HFF-Myc (cell line): ENCODE measurements around the gene KIRREL3.
"Not testable (repeated sequence)": the region's sequence is repeated elsewhere in the genome, so short reads cannot be mapped to it uniquely, and the experiment has no call there.

ENCODE experiments used
- DNase-seq: peaks from one replicate; pipeline ENCODE4 v3.0.0-alpha.2; 2011; ENCODE audit warnings: low read depth; ENCODE audit errors: extremely low read depth
- H3K4me3 ChIP-seq: replicated peaks from 2 replicates; pipeline ENCODE4 v1.5.1; 2011; ENCODE audit warnings: low read depth, mild to moderate bottlenecking, control low read depth, low read length
- TF ChIP-seq, protein P1 (sequence below): IDR thresholded peaks from 2 replicates; pipeline ENCODE4 v1.5.1; 2012; ENCODE audit warnings: mild to moderate bottlenecking, low read depth, low read length, control low read depth; ENCODE audit errors: missing control alignments

Gene KIRREL3

GRCh38 chr11:126384449-126385070, 616.0 kb downstream of the KIRREL3 start:
- TF ChIP-seq, protein P1, sequence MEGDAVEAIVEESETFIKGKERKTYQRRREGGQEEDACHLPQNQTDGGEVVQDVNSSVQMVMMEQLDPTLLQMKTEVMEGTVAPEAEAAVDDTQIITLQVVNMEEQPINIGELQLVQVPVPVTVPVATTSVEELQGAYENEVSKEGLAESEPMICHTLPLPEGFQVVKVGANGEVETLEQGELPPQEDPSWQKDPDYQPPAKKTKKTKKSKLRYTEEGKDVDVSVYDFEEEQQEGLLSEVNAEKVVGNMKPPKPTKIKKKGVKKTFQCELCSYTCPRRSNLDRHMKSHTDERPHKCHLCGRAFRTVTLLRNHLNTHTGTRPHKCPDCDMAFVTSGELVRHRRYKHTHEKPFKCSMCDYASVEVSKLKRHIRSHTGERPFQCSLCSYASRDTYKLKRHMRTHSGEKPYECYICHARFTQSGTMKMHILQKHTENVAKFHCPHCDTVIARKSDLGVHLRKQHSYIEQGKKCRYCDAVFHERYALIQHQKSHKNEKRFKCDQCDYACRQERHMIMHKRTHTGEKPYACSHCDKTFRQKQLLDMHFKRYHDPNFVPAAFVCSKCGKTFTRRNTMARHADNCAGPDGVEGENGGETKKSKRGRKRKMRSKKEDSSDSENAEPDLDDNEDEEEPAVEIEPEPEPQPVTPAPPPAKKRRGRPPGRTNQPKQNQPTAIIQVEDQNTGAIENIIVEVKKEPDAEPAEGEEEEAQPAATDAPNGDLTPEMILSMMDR, result no peak
- DNase-seq, result no peak
- no peak overlapping the region for H3K4me3 ChIP-seq

DNA sequence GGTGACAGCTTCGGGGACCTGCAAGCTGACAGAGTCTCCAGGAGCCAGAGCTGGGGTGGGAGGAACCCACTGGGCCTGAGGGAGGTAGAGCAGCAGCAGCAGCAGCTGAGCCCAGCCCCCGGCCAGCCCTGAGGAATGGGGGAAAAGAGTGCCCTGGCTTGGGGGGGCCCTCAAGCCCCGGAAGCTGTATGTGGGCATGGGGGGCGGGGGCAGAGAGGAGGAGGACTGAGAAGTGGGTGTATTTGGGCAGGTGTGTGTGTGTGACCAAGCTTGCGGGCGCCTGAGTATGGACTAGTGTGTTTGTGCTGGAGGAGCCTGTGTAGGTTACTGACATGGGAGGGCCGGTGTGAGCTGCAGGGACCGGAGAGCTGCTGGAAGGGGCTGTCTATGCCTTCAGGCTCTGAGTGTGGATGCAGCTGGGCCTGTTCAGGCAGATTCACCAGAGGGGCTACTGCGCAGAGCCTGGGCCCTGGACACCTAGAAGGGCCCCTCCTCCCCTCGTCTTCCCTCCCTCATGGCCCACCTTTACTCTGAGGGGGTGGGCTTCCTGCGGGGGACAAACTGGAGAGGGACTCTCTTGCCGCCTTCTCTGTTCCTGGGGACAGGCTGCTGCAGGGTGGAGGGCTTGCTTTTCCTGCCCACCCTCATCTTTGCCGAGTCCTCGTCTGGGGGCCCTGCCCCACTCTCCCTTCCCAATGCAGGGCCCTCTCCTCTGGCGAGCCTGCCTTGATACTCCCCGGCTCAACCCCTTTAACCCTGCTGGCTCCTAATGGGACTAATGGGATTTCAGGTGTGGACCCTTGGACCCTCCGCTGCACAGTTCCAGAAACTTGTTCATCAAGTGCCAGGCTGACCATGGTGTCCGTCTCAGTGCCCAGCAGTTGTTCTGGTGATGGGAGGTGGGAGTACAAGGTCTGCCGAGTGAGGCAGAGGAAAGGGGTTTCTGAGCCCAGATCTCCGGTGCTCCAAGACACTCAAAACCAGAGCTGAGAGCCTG, 616.9 kb downstream of the KIRREL3 start:
- no peak overlapping the region for H3K4me3 ChIP-seq
- TF ChIP-seq, protein P1, result no peak
- DNase-seq, result no peak

DNA sequence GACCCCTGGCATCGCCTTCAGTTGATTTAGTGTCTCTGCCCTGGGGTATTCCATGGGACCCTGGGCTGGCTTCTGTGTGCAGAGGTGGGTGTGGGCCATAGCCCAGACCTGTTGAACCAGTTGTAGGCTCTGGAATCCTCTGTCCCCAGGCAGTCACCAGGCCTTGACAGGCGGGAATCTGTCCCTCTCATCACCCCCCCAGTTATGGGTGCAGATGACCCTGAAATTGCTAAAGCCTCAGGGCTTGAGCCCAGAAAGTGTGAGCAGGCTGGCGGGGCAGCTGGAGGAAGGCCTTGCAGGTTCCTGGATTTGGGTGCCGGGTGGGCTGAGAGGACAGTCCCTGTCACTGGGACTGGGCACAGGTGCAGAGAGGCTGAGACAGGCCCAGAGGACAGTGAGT, 617.9 kb downstream of the KIRREL3 start:
- H3K4me3 ChIP-seq, DNase-seq: not testable (repeated sequence)

- DNase-seq, H3K4me3 ChIP-seq: not testable (repeated sequence)
Observed at GRCh38 chr11:126381960-126382359, 618.6 kb downstream of the KIRREL3 start.

GRCh38 chr11:126380909-126381308, 619.7 kb downstream of the KIRREL3 start:
- TF ChIP-seq, protein P1, result no peak
- no peak for DNase-seq
- H3K4me3 ChIP-seq, result no peak overlapping the region

GRCh38 chr11:126378763-126379162, 621.8 kb downstream of the KIRREL3 start:
- no peak overlapping the region for H3K4me3 ChIP-seq
- TF ChIP-seq, protein P1, result no peak
- DNase-seq, result no peak

GRCh38 chr11:126375726-126376125, 624.8 kb downstream of the KIRREL3 start:
- H3K4me3 ChIP-seq, result no peak overlapping the region
- DNase-seq, result no peak
- TF ChIP-seq, protein P1, result no peak

GRCh38 chr11:126374562-126375300, 625.8 kb downstream of the KIRREL3 start:
- H3K4me3 ChIP-seq, DNase-seq: not testable (repeated sequence)

GRCh38 chr11:126373389-126374066, 627.0 kb downstream of the KIRREL3 start:
- not testable (repeated sequence) for H3K4me3 ChIP-seq, DNase-seq
